ENCODE measurements around the gene IL9R. TPM values are rescaled to one million over a fixed set of nuclear protein-coding genes. Genes with fewer than 3 reads are reported as not detected.

Gene IL9R, protein sequence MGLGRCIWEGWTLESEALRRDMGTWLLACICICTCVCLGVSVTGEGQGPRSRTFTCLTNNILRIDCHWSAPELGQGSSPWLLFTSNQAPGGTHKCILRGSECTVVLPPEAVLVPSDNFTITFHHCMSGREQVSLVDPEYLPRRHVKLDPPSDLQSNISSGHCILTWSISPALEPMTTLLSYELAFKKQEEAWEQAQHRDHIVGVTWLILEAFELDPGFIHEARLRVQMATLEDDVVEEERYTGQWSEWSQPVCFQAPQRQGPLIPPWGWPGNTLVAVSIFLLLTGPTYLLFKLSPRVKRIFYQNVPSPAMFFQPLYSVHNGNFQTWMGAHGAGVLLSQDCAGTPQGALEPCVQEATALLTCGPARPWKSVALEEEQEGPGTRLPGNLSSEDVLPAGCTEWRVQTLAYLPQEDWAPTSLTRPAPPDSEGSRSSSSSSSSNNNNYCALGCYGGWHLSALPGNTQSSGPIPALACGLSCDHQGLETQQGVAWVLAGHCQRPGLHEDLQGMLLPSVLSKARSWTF
- total RNA-seq (8.7 and 10.3 TPM in 2 replicates), polyA plus RNA-seq (6.6 and 12.7 TPM in 2 replicates), polyA minus RNA-seq (9.4 and 10.8 TPM in 2 replicates)
- 12.2 TPM for total RNA-seq (2013)

- no peak within 1 kb of the TSS for H3K9ac ChIP-seq (ENCODE audit: low read length)
- H2AFZ ChIP-seq (ENCODE audit: insufficient read depth, low read depth, low read length, poor library complexity, severe bottlenecking) = no peak within 1 kb of the TSS
- ChIA-PET CTCF (no interaction called here), POLR2A (no interaction called here)
- H3K27me3 Mint-ChIP-seq = no peaks in the 10 kb centered on the region
- H4K20me1 ChIP-seq (ENCODE audit: control insufficient read depth, insufficient read depth, low read length, poor library complexity, severe bottlenecking) = no peaks in the 10 kb centered on the region
- no peaks in the 10 kb centered on the region for H3K9me3 ChIP-seq (ENCODE audit: control extremely low read depth in 1 of 3, control insufficient read depth in 2 of 3, insufficient read depth in 1 of 3, low read length in 2 of 3)
- H3K79me2 ChIP-seq (ENCODE audit: control insufficient read depth, insufficient read depth, low read length) = no peaks in the 10 kb centered on the region
- H3K9me3 Mint-ChIP-seq (ENCODE audit: insufficient read depth) = no peaks in the 10 kb centered on the region
- no peak within 1 kb of the TSS for H3K4me3 ChIP-seq (ENCODE audit: control extremely low read depth in 1 of 5, extremely low read depth in 1 of 5, insufficient read depth in 1 of 5, low read depth in 2 of 5, low read length in 4 of 5)
- TF ChIP-seq EZH2 (IDR thresholded peaks at IDR 0.05; ENCODE audit: borderline replicate concordance, insufficient read depth, low read depth, low read length, poor library complexity, severe bottlenecking) = no peak
- no peak for TF ChIP-seq CTCF (IDR thresholded peaks at IDR 0.05)
- H3K36me3 ChIP-seq (replicated peaks in 1 of 2; ENCODE audit: control extremely low read depth in 1 of 2, control insufficient read depth in 1 of 2, extremely low read depth in 1 of 2, insufficient read depth in 2 of 2, low read length in 1 of 2) = no peaks in the 10 kb centered on the region
- no peaks in the 10 kb centered on the region for H3K27me3 ChIP-seq (replicated peaks in 1 of 4; ENCODE audit: control extremely low read depth in 1 of 4, control insufficient read depth in 3 of 4, insufficient read depth in 4 of 4, low read length in 3 of 4)
- no peaks in the 10 kb centered on the region for H3K4me1 ChIP-seq (ENCODE audit: control insufficient read depth in 2 of 2, insufficient read depth in 2 of 2, low read length in 2 of 2)
- no peak for DNase-seq
- intact Hi-C loops (cut with micrococcal nuclease) = no loop called here
- no peak within 1 kb of the TSS for H3K4me2 ChIP-seq (replicated peaks; ENCODE audit: low read depth, low read length, poor library complexity, severe bottlenecking)
- H3K27ac ChIP-seq (ENCODE audit: low read length in 2 of 2) = no peak within 1 kb of the TSS
- 3% methylated on average over 5 of the region's 5 CpGs for WGBS (ENCODE audit: insufficient coverage)
- no peak within 1 kb of the TSS for H3K4me3 Mint-ChIP-seq
- H3K27ac Mint-ChIP-seq = no peak within 1 kb of the TSS
- no peak for ATAC-seq (ENCODE audit: low read depth)
- H3K4me1 Mint-ChIP-seq = peaks cover 3% of the 10 kb centered on the region
Observed at GRCh38 chrX:155997436-155997835, at the start of gene IL9R. Gene IL9R (plus strand): TSS chrX:155997696. CDS start chrX:155997760, 64 bp downstream.

DNA sequence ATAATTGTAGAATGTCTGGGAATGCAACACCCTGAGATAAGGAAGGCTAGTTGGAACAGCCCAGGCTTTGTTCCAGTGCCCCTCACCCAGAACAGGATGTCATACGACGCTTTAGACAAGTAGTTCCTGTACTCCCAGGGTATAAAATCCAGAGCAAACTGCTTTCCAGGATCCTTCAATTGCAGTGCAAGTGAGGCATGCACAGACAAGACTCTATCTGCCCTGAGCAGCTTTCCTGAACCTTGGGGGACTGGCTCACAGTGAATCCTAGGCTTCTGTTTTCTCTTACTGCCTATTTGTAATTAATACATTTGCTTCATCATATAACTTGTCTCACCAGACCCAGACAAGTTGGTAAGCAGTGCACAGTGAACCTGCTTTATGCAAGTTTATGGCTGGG is 48.4 kb upstream of the IL9R start:
- H3K9me3 ChIP-seq (ENCODE audit: control extremely low read depth in 1 of 3, control insufficient read depth in 2 of 3, insufficient read depth in 1 of 3, low read length in 2 of 3) = peaks cover 0 to 3% (median 0%) of the 10 kb centered on the region in 3 donors
- H2AFZ ChIP-seq (ENCODE audit: insufficient read depth, low read depth, low read length, poor library complexity, severe bottlenecking) = no peak overlapping the region
- H3K36me3 ChIP-seq (replicated peaks in 1 of 2; ENCODE audit: control extremely low read depth in 1 of 2, control insufficient read depth in 1 of 2, extremely low read depth in 1 of 2, insufficient read depth in 2 of 2, low read length in 1 of 2) = peaks cover 0 to 2% of the 10 kb centered on the region in 2 experiments
- intact Hi-C loops (cut with micrococcal nuclease) = no loop called here
- no peak for DNase-seq
- no peaks in the 10 kb centered on the region for H3K4me1 ChIP-seq (ENCODE audit: control insufficient read depth in 2 of 2, insufficient read depth in 2 of 2, low read length in 2 of 2)
- H3K27me3 ChIP-seq (replicated peaks in 1 of 4; ENCODE audit: control extremely low read depth in 1 of 4, control insufficient read depth in 3 of 4, insufficient read depth in 4 of 4, low read length in 3 of 4) = no peaks in the 10 kb centered on the region
- CTCF ChIA-PET = no interaction called here
- TF ChIP-seq EZH2 (IDR thresholded peaks at IDR 0.05; ENCODE audit: borderline replicate concordance, insufficient read depth, low read depth, low read length, poor library complexity, severe bottlenecking) (no peak), CTCF (IDR thresholded peaks at IDR 0.05) (no peak)
- H3K79me2 ChIP-seq (ENCODE audit: control insufficient read depth, insufficient read depth, low read length) = no peaks in the 10 kb centered on the region
- Mint-ChIP-seq H3K4me1 (no peaks in the 10 kb centered on the region), H3K27ac (no peak overlapping the region), H3K9me3 (ENCODE audit: insufficient read depth) (no peaks in the 10 kb centered on the region), H3K4me3 (no peak overlapping the region), H3K27me3 (no peaks in the 10 kb centered on the region)
- no peak overlapping the region for H3K4me2 ChIP-seq (replicated peaks; ENCODE audit: low read depth, low read length, poor library complexity, severe bottlenecking)
- no peaks in the 10 kb centered on the region for H4K20me1 ChIP-seq (ENCODE audit: control insufficient read depth, insufficient read depth, low read length, poor library complexity, severe bottlenecking)
- H3K9ac ChIP-seq (ENCODE audit: low read length) = no peak overlapping the region
- H3K27ac ChIP-seq (ENCODE audit: low read length in 2 of 2) = no peak overlapping the region
- H3K4me3 ChIP-seq (ENCODE audit: control extremely low read depth in 1 of 5, extremely low read depth in 1 of 5, insufficient read depth in 1 of 5, low read depth in 2 of 5, low read length in 4 of 5) = no peak overlapping the region
- no peak for ATAC-seq (ENCODE audit: low read depth)
- POLR2A ChIA-PET = no interaction called here
- WGBS (ENCODE audit: insufficient coverage) = 80% methylated on average over 2 of the region's 2 CpGs

Data from B cell (primary cell).